WI38 (cell line): ENCODE results near the gene INPP5A.

Source experiments
- H3K4me3 ChIP-seq: 2 replicates; pipeline ENCODE4 v1.5.1; 2011; ENCODE audit warnings: low read depth, mild to moderate bottlenecking, control low read depth, low read length
- CTCF ChIP-seq: IDR thresholded peaks from 2 replicates; pipeline ENCODE4 v1.5.1; 2012; ENCODE audit warnings: low read depth, mild to moderate bottlenecking, control low read depth, low read length

Gene INPP5A

GRCh38 chr10:132558516-132559413 is 21.2 kb downstream of the INPP5A start:
- no peak overlapping the region for H3K4me3 ChIP-seq
- no peak for TF ChIP-seq CTCF

DNA sequence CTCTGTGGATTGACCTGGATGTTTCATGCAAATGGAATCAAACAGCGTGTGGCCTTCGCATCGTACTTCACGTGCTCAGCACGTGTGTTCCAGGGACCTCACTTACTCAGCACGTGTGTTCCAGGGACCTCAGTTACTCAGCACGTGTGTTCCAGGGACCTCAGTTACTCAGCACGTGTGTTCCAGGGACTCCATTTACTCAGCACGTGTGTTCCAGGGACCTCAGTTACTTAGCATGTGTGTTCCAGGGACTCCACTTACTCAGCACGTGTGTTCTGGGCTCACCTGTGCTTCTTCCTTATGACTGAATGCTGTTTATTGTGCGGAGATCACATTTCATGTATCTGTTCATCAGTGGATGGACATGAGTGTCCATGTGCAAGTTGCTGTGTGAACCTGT is 22.0 kb downstream of the INPP5A start:
- no peak overlapping the region for H3K4me3 ChIP-seq
- TF ChIP-seq CTCF = no peak

- no peak overlapping the region for H3K4me3 ChIP-seq
- no peak for TF ChIP-seq CTCF
These were observed 22.7 kb downstream of the INPP5A start for GRCh38 chr10:132560241-132560731.

- no peak for TF ChIP-seq CTCF
- H3K4me3 ChIP-seq = no peak overlapping the region
These were observed 24.8 kb downstream of the INPP5A start for GRCh38 chr10:132562177-132562915.

DNA sequence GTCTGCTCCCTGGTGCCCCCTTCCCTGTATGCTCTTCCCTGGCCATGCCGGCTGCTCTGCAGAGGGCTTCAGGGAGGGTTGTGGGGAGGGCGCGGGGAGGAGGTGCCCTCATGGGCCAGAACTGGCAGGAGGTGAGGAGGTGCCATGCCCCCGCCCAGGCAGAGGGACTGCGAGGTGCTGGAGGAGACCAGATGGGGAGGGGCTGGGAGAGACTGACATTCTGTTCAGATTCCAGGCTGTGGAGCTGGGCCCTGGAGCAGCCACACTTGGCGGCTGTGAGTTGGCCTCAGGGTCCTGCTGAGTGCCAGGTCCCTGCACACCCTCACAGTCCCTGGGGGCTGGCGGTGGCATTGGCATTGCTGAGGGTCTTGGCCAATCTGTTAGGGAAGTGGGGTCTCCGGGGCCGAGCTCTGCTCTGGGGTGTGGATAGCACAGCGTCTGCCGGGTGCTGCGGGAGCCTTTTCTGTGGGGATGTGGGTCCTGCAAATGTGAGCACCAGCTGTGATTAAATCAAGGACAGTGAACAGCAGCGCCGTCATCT is 25.4 kb downstream of the INPP5A start:
- no peak overlapping the region for H3K4me3 ChIP-seq
- TF ChIP-seq CTCF = no peak

- no peak overlapping the region for H3K4me3 ChIP-seq
- no peak for TF ChIP-seq CTCF
These were observed 26.1 kb downstream of the INPP5A start for GRCh38 chr10:132563485-132564248.
